ENCODE data around the gene PI4KB. TPM values are rescaled to one million over a fixed set of nuclear protein-coding genes. Genes with fewer than 3 reads are reported as not detected.

Gene PI4KB
- total RNA-seq, 2 experiments from 2014 or later = 38.0 to 50.6 TPM

DNA sequence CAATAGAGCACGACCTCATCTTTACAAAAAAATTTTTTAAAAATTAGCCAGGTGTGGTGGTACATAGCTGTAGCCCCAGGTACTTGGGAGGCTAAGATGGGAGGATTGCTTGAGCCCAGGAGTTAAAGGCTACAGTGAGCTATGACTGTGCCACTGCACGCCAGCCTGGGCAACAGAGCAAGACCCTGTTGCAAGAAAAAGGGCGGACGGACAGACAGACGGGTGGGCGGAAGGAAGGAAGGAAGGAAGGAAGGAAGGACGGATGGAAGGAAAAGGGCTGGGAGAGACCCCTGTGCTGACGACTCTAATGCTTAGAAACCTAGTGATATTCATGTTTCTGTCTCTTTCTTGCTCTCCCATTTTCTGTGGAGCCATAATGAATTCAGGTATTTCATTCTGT lies 14.4 kb downstream of the PI4KB start:
- no peak for TF ChIP-seq EZH2phosphoT487 (IDR thresholded peaks at IDR 0.05; ENCODE audit: borderline replicate concordance, low read depth, low read length)
- TF ChIP-seq, protein P1, sequence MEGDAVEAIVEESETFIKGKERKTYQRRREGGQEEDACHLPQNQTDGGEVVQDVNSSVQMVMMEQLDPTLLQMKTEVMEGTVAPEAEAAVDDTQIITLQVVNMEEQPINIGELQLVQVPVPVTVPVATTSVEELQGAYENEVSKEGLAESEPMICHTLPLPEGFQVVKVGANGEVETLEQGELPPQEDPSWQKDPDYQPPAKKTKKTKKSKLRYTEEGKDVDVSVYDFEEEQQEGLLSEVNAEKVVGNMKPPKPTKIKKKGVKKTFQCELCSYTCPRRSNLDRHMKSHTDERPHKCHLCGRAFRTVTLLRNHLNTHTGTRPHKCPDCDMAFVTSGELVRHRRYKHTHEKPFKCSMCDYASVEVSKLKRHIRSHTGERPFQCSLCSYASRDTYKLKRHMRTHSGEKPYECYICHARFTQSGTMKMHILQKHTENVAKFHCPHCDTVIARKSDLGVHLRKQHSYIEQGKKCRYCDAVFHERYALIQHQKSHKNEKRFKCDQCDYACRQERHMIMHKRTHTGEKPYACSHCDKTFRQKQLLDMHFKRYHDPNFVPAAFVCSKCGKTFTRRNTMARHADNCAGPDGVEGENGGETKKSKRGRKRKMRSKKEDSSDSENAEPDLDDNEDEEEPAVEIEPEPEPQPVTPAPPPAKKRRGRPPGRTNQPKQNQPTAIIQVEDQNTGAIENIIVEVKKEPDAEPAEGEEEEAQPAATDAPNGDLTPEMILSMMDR (conservative IDR thresholded peaks at IDR 0.05; ENCODE audit: low read length) = no peak
- intact Hi-C loops (cut with micrococcal nuclease; ENCODE audit: unreplicated experiment) = no loop called here
- BruUV-seq (replicated peaks) = no TSS peak
- Histone ChIP-seq H3K4me2 (ENCODE audit: low read length) (no peak overlapping the region), H3K36me3 (ENCODE audit: insufficient read depth, low read length) (peaks cover 81% of the 10 kb centered on the region), H2AFZ (ENCODE audit: low read length) (no peak overlapping the region), H3K79me2 (ENCODE audit: insufficient read depth, low read depth, low read length) (no peaks in the 10 kb centered on the region), H3K4me1 (ENCODE audit: insufficient read depth, low read length, poor library complexity, severe bottlenecking) (no peaks in the 10 kb centered on the region), H3K27ac (ENCODE audit: low read depth, low read length, poor library complexity, severe bottlenecking) (no peak overlapping the region), H3K9me3 (ENCODE audit: low read length) (no peaks in the 10 kb centered on the region), H4K20me1 (ENCODE audit: insufficient read depth, low read length) (no peaks in the 10 kb centered on the region), H3K4me3 (ENCODE audit: low read depth, low read length, poor library complexity, severe bottlenecking) (no peak overlapping the region), H3K9me2 (ENCODE audit: insufficient read depth, low read length) (no peaks in the 10 kb centered on the region)
- POLR2A ChIA-PET = interaction anchor here (0.6 to 1.2 kb wide), 3 partner anchors 15 to 70 kb away, joined by 3 read pairs; partner anchors contain the start of gene PI4KB
- CTCF ChIA-PET (ENCODE audit: unreplicated experiment) = no interaction called here
- no peak for DNase-seq (ENCODE audit: low spot score)

DNA sequence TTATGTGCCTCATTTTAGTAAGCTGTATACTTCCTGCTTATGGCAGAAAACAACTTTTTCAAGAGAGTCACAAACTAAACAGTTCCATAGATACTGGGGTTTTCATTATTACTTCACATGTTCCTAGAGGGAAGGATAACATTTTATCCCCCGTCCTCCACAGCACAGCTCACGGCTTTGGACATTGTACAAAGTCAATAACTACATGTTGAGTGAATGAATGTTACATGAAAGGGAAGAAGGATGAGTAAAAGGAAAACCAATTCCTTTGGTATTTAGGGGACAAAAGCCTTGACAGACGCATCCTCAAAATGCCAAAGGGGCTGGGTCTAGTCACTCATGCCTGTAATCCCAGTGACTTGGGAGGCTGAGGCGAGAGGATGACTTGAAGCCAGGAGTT lies 14.8 kb downstream of the PI4KB start:
- no peaks in the 10 kb centered on the region for H3K79me2 ChIP-seq (ENCODE audit: insufficient read depth, low read depth, low read length)
- no peak overlapping the region for H3K4me2 ChIP-seq (ENCODE audit: low read length)
- intact Hi-C loops (cut with micrococcal nuclease; ENCODE audit: unreplicated experiment) = no loop called here
- no TSS peak for BruUV-seq (replicated peaks)
- no peak overlapping the region for H3K4me3 ChIP-seq (ENCODE audit: low read depth, low read length, poor library complexity, severe bottlenecking)
- TF ChIP-seq, protein P1 (conservative IDR thresholded peaks at IDR 0.05; ENCODE audit: low read length) = no peak
- no peak for TF ChIP-seq EZH2phosphoT487 (IDR thresholded peaks at IDR 0.05; ENCODE audit: borderline replicate concordance, low read depth, low read length)
- H2AFZ ChIP-seq (ENCODE audit: low read length) = no peak overlapping the region
- no peak for DNase-seq (ENCODE audit: low spot score)
- no peaks in the 10 kb centered on the region for H3K9me3 ChIP-seq (ENCODE audit: low read length)
- H3K27ac ChIP-seq (ENCODE audit: low read depth, low read length, poor library complexity, severe bottlenecking) = no peak overlapping the region
- CTCF ChIA-PET (ENCODE audit: unreplicated experiment) = no interaction called here
- H3K36me3 ChIP-seq (ENCODE audit: insufficient read depth, low read length) = peaks cover 81% of the 10 kb centered on the region
- H3K9me2 ChIP-seq (ENCODE audit: insufficient read depth, low read length) = no peaks in the 10 kb centered on the region
- H4K20me1 ChIP-seq (ENCODE audit: insufficient read depth, low read length) = no peaks in the 10 kb centered on the region
- POLR2A ChIA-PET = interaction anchor here (0.5 to 1.2 kb wide), 4 partner anchors 10 to 70 kb away, joined by 3 to 4 read pairs (median 3); partner anchors contain the start of gene PI4KB
- no peaks in the 10 kb centered on the region for H3K4me1 ChIP-seq (ENCODE audit: insufficient read depth, low read length, poor library complexity, severe bottlenecking)

DNA sequence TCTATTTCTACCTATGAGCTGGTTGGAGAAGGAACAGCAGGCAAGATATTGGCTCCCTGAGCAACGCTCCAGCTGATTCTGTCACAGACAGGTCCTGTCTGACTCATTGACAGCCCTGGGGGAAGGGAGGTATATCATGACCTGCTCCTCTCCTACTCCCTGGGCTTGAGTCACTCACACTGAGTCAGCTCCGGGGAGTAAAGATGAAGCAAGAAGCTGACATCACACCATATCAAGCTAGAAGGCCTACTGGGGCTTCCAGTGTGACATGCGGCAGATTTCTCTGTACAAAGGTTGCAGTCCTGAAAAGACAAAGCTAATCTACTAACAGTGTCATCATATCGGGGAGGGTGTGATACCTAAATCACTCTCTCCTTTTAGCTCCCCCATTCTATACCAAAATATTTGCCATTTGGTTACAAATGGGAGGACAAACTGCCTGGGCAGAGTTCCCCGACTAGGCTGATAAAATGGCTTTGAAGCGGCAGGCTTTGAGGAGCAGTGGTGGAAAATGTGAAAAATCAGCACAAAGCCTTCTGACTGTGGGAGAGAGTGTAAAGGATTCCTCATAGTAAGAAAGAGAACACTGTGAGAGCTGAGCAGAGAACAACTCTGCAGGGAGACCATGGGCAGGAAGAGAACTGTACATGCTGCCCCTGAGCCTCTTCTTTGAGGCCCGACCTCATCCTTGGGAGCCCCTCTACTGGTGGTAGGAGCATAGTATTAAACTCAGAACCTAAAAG lies 15.5 kb downstream of the PI4KB start:
- Histone ChIP-seq H4K20me1 (ENCODE audit: insufficient read depth, low read length) (no peaks in the 10 kb centered on the region), H3K9me3 (ENCODE audit: low read length) (no peaks in the 10 kb centered on the region), H3K4me1 (ENCODE audit: insufficient read depth, low read length, poor library complexity, severe bottlenecking) (no peaks in the 10 kb centered on the region), H3K9me2 (ENCODE audit: insufficient read depth, low read length) (no peaks in the 10 kb centered on the region), H3K36me3 (ENCODE audit: insufficient read depth, low read length) (peaks cover 84% of the 10 kb centered on the region), H3K79me2 (ENCODE audit: insufficient read depth, low read depth, low read length) (no peaks in the 10 kb centered on the region), H3K4me2 (ENCODE audit: low read length) (no peak overlapping the region), H3K4me3 (ENCODE audit: low read depth, low read length, poor library complexity, severe bottlenecking) (no peak overlapping the region), H2AFZ (ENCODE audit: low read length) (no peak overlapping the region), H3K27ac (ENCODE audit: low read depth, low read length, poor library complexity, severe bottlenecking) (no peak overlapping the region)
- no peak for TF ChIP-seq EZH2phosphoT487 (IDR thresholded peaks at IDR 0.05; ENCODE audit: borderline replicate concordance, low read depth, low read length)
- TF ChIP-seq, protein P1 (conservative IDR thresholded peaks at IDR 0.05; ENCODE audit: low read length) = no peak
- intact Hi-C loops (cut with micrococcal nuclease; ENCODE audit: unreplicated experiment) = no loop called here
- no peak for DNase-seq (ENCODE audit: low spot score)
- BruUV-seq (replicated peaks) = no TSS peak
- CTCF ChIA-PET (ENCODE audit: unreplicated experiment) = interaction anchor here (0.5 to 1.5 kb wide), 2 partner anchors 28 to 50 kb away, joined by 3 to 4 read pairs; no protein-coding TSS in a partner anchor
- POLR2A ChIA-PET = interaction anchor here (0.5 to 0.7 kb wide), 2 partner anchors 9 to 17 kb away, joined by 4 to 5 read pairs; no protein-coding TSS in a partner anchor
